Activated CD4-positive, alpha-beta T cell treated with anti-CD3 and anti-CD28 coated beads, Interleukin-2, Interleukin-4, amounts not matched to agents 100 ng/mL and 50 ng/mL, durations not matched to agents 16 hours and 8 hours (primary cell): ENCODE data around the gene P2RY10.
"Not testable (repeated sequence)": the region's sequence is repeated elsewhere in the genome, so short reads cannot be mapped to it uniquely, and the experiment has no call there.

Experiments
- DNase-seq: peaks from one replicate; pipeline ENCODE4 v3.0.0-alpha.2; 2020; ENCODE audit warnings: low spot score

Gene P2RY10, protein sequence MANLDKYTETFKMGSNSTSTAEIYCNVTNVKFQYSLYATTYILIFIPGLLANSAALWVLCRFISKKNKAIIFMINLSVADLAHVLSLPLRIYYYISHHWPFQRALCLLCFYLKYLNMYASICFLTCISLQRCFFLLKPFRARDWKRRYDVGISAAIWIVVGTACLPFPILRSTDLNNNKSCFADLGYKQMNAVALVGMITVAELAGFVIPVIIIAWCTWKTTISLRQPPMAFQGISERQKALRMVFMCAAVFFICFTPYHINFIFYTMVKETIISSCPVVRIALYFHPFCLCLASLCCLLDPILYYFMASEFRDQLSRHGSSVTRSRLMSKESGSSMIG

GRCh38 chrX:78945186-78945912 is at the start of gene P2RY10:
Gene P2RY10, plus strand, starts transcription at chrX:78945391. Its CDS starts 15,130 bp downstream, at chrX:78960521.
- DNase-seq, result peak; percentile 50

- no peak for DNase-seq
These were observed 22.4 kb upstream of the P2RY10 start for GRCh38 chrX:78922754-78923153.

DNA sequence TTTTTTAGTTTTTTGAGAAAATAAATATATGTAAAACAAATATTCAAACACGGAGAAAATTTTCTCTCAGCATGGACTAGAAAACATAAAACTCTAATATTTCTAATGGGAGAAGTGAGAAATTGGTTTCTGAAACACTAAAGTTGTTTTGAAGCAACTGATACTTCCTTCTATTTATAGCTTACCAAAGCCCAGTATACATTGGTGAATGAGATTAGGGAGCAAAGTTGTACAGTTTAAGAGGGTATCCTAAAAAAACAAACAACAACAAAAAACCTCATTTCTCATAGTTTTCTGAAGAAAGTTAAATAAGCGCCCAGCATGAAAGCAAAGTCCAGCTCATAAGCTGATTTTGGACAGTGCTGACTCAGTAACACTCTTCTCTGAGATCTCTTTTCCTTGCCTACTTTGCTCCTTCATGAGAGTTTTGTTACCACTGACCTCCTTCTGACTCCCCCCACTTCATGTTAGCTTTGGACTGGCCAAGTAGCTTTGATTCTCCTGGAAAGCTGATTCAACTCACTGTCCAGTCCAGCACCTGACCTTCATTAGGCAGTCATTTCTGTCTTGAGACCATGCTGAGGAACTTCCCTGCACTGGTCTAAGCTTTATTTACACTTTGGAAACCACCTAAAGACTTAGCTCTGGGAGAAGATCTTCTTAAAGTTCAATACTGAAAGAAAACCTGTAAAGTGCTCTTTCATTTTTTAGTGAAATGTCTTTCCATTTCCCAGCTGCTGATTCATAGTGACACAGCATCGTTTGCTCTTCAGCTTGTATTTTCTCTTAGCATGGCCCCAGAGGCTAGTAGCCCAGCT is 21.8 kb upstream of the P2RY10 start:
- peak; percentile 14 for DNase-seq

- no peak for DNase-seq
These were observed 13.4 kb upstream of the P2RY10 start for GRCh38 chrX:78931814-78932213.

DNA sequence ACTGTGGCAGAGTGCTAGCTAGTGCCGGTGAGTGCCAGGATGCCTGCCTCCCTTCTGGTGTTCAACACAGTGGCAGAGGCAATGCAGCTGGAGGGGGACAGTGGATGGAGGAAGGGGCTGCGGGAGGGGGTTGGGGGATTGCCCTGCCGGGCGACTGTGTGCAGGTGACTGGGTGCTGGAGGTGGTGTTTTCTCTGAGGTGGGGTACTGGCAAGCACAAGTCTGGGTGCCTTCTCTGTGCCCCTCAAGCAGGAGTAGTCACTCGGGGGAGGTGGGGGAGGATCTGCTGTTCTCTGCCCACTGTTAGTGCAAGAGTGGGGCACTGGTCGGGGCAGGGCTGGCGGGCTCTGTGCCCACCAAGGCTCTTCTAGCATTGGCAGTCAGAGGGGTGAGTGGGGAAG is 10.3 kb upstream of the P2RY10 start:
- DNase-seq, result no peak

GRCh38 chrX:78944351-78944750 is 840 bp upstream of the P2RY10 start:
- DNase-seq, result no peak

DNA sequence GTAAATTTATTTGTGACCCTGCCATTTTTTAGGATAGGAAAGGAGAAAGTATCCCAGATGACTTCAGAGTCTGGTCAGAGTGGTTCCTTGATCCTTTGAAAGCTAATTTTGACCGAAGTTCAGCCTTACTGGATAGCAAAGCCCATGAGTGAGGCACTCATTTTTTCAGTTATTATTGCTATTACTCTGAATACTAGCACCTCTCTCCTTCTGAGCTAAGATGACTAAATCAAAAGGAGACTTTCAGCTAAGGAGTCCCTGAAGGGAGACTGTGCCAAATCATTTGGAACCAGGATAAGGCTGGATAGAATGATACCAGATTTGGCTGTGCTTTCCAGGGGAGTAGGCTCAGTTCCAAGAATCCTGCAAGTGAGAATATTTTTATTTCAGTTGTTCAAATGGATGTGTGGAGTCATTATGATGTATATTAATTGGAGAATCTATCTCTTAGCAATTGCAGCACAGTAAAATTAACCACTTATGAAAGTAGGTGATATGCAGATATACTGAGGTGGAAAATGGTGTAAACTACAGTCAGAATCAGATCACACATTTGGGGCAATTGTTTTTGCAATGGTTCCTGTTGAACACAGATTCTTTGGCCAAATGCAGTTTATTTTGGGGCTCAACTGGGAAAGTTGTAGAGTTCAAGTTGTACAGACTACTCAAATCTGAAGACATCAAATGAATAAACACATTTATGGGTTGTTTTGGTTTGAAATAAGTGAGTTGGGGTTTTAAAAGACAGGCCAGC is 1.2 kb downstream of the P2RY10 start:
- peak; percentile 47 for DNase-seq

- no peak for DNase-seq
These were observed 5.0 kb downstream of the P2RY10 start for GRCh38 chrX:78950009-78950835.

DNA sequence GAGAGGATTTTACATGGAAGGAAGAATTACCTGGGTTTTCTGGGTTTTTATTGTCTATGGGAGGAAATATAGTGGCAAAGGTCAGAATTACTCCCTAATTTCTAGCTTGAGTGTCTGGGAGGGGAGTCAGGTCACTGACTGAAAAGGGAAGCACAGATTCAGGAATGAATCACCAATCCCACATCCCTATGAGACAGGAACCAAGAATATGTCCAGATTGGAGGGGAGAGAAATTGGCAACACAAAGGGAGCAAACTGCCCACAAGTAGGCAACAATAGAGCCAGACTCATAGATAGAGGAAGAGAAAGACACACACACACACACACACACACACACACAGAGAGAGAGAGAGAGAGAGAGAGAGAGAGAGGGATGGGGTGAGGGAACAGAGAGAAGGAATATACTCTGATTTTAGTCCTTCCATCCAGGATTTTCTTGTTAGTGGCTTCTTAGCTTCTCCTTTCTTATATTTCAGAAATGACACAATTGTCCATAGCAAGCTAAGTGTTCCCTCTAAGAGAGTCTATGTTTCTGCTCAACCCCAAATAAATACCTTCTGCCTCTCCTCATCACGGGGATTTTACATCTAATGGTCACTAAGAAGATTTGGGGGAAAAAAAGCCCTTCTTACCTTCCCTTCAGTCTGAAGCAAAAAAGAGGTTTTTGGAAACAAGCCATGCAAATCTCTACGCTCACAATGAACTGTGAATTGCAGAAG is 12.0 kb downstream of the P2RY10 start:
- DNase-seq, result no peak

DNA sequence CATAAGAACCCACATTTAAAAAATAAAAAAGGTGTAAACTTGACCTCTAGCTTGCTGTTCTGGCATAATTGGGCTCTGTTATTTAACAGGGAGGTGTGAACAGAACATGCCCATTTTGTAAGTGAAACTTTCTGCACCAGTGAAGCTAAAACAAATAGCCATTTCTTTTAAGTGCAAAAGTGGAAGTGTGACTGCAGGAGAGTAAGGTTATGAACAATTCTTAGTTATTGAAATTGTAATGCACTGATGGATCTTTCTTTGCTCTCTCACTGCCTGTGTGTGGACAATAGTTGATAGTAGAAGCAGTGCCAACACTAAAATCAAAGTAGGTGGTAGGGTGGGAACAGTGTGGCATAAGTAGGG is 12.6 kb downstream of the P2RY10 start:
- DNase-seq, result no peak

DNA sequence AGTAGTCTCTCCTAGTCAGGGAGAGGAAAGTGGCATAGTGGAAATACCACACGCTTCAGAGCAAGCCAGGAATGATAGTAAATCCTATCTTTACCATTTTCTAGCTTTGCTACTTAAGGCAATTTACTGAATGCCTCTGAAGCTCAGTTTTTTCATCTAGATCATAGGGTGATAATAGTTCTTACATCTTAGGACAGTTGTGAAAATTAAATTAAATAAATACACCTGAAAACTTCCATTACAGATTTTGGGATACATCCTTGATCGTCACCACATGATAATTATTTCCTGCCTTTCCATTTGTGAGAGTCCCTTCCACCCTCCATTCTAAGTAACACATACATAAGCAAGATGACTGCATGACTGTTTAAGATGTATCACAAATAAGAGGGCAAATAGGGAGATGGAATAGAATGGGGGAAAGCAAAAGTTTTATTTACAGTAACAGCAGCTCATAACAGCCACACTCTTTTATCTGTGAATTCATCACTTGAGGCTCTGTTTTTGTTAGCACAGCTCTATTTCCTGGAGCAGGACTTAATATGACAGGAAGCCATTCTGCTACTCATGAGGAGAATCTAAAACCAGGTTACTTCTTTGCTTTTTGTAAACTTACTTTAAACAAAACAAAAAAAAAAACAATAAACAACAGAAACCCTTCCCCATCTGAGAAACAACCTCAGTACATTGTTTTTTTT is 13.4 kb downstream of the P2RY10 start:
- DNase-seq, result no peak

- DNase-seq, result no peak
These were observed 15.7 kb downstream of the P2RY10 start for GRCh38 chrX:78960888-78961287.

DNA sequence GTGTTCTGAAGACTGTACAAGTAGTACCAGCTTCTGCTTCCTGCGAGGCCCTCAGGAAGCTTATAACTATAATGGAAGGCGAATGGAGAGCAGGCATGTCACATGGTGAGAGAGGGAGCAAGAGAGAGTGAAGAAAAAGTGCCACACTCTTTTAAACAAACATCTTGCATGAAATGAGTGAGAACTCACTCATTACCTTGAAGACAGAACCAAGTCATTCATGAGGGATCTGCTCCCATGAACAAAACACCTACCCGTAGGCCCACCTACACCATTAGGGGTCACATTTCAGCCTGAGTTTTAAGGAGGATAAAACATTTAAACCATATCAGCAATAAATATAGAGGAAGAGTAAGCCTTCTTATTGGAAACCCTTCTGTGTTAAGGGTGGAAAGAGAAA is 19.4 kb downstream of the P2RY10 start:
- no peak for DNase-seq

DNA sequence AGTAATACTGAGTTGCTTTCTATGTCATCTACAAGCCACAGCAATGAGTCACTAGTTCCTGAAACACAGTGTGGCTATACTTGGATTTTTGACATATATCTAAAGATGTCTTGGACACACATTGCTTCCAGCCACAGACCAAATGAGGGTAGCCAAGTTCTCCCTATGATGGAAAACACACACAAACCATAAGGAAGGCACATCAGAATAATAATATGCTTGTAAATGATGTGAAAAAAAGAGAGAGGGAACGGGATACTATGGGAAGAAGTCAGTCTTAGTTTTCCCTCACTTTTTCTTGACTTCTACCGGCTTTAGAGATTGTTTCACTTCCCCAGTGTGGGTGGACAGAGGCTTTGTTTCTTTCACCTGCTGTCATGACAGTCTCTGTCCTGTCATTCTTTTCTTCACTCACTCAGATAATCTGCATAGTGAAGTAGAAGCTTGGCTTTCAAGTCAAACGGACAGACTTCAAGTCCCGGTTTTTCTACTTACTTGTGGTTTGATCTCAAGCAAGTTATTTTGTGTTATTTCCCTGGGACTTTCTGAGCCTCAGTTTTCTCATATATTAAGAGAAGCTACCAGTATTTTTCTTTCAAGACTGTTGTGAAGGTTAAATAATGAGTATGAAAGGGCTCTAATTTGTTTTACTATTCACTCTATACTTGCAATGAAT is 34.7 kb downstream of the P2RY10 start:
- peak; percentile 44 for DNase-seq

- no peak for DNase-seq
These were observed 44.2 kb downstream of the P2RY10 start for GRCh38 chrX:78989349-78989748.

- peak; percentile 0 for DNase-seq
These were observed 52.8 kb downstream of the P2RY10 start for GRCh38 chrX:78997870-78998558.

- DNase-seq, result not testable (repeated sequence)
These were observed 62.3 kb downstream of the P2RY10 start for GRCh38 chrX:79007540-79007939.
